NT2/D1 (cell line): ENCODE data around the gene COBL.

Experiments used
- YY1 ChIP-seq: IDR thresholded peaks from 2 replicates; pipeline ENCODE4 v1.6.1; 2011; ENCODE audit not compliant: insufficient read length, insufficient read depth
- ZNF274 ChIP-seq: IDR thresholded peaks from 2 replicates; pipeline ENCODE4 v1.6.1; 2011; ENCODE audit warnings: mild to moderate bottlenecking, low read depth, low read length

GRCh38 chr7:51006483-51007235, 309.9 kb downstream of the COBL start:
- TF ChIP-seq YY1 (no peak), ZNF274 (no peak)
